Stimulated activated CD4-positive, alpha-beta T cell treated with anti-CD3 and anti-CD28 coated beads, Interleukin-1b, Interleukin-23, amount 100 ng/mL, for 4 hours (primary cell): ENCODE results near the gene YBX2.
A peak's percentile ranks its signal among the peaks of the same experiment; 100 is the strongest.

Source experiments
- DNase-seq, 2 donors: peaks; one replicate each; pipeline ENCODE4 v3.0.0-alpha.2; 2020; ENCODE audit warnings: low read depth in 2 of 2

YBX2 gene

GRCh38 chr17:7266784-7267183 is 27.7 kb downstream of the YBX2 start:
- DNase-seq: no peak

GRCh38 chr17:7263801-7264078 is 30.7 kb downstream of the YBX2 start:
- DNase-seq: no peak

GRCh38 chr17:7262935-7263800 is 31.3 kb downstream of the YBX2 start:
- no peak for DNase-seq

- no peak for DNase-seq
Observed at GRCh38 chr17:7262192-7262934, 32.1 kb downstream of the YBX2 start, which contains the start of gene CLDN7. CLDN7 (minus strand) TSS chr17:7262478; CDS start chr17:7262043, 435 bp downstream.

GRCh38 chr17:7261379-7262191 is 32.9 kb downstream of the YBX2 start:
- peak in 1 of 2 donors; percentile 30 for DNase-seq

GRCh38 chr17:7260651-7261378 is 33.6 kb downstream of the YBX2 start:
- DNase-seq: no peak

- no peak for DNase-seq
Observed at GRCh38 chr17:7260151-7260550, 34.3 kb downstream of the YBX2 start.

GRCh38 chr17:7259555-7259889 is 34.9 kb downstream of the YBX2 start:
- no peak for DNase-seq

- DNase-seq: no peak
Observed at GRCh38 chr17:7258731-7259554, 35.5 kb downstream of the YBX2 start.

GRCh38 chr17:7256766-7257456 is 37.5 kb downstream of the YBX2 start:
- no peak for DNase-seq

- no peak for DNase-seq
Observed at GRCh38 chr17:7254511-7254910, 39.9 kb downstream of the YBX2 start.

- no peak for DNase-seq
Observed at GRCh38 chr17:7253082-7253481, 41.4 kb downstream of the YBX2 start.

GRCh38 chr17:7252176-7253043 is 42.0 kb downstream of the YBX2 start, which contains the start of gene ELP5:
ELP5 (plus strand) TSS chr17:7252215; CDS start chr17:7252551, 336 bp downstream.
- DNase-seq: peak; percentile 65 to 80

- peak; percentile 98 to 99 for DNase-seq
Observed at GRCh38 chr17:7251661-7252175, 42.7 kb downstream of the YBX2 start, which contains the start of gene CTDNEP1. CTDNEP1 (minus strand) TSS chr17:7251734; CDS start chr17:7251296, 438 bp downstream.

GRCh38 chr17:7250695-7251627 is 43.5 kb downstream of the YBX2 start:
- peak in 1 of 2 donors; percentile 28 for DNase-seq

GRCh38 chr17:7249830-7250229 is 44.6 kb downstream of the YBX2 start:
- DNase-seq: no peak

GRCh38 chr17:7249214-7249613 is 45.2 kb downstream of the YBX2 start:
- DNase-seq: no peak

- no peak for DNase-seq
Observed at GRCh38 chr17:7248796-7249195, 45.6 kb downstream of the YBX2 start.
